HG03060 (cell line): ENCODE data around the gene OBSL1.

Source experiments
- ATAC-seq: cut with Tn5 transposase; IDR thresholded peaks from one replicate; pipeline ENCODE4 v1.9.1; 2021; ENCODE audit warnings: low read depth, moderate number of reproducible peaks; ENCODE audit not compliant: unreplicated experiment

OBSL1 gene

DNA sequence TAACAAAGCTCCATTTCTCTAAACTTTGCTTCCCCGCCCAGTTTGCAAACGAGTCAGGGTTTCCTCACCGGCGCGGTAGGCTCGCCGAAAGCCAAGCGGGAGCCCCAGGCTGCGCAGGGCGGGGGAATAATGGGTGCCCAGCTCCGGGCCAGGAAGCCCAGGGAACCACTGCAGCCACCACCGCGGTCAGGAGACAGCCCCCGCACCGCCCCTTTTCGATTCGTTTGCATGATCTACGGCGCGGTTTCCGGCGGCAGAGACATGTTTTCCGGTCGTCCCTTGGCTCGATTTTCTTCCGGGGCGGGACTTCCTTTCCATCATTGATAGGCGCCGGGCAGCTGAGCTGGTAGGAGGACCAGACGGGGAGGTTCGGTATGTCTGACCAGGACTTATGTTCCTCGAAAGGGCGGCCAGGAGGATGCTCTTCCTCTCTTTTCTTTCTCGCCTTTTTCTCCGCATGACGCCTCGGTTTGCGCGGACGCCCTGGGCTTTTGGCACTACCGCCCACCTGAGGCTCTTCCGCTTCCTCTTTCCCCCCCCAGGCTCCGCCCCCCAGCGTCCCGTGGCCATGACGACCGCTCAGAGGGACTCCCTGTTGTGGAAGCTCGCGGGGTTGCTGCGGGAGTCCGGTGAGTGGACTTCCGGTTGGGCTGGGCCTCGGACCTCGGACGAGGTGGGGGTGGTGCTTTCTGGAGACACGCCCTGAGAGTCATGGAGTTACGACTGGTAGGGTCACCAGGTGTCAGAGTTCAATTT, 26.4 kb upstream of the OBSL1 start, which contains the start of gene STK11IP:
TSS of gene STK11IP (plus strand) at position 306 of the 756 bp plus-strand sequence. CDS start at position 569, 263 bp downstream.
- peak; percentile 74 for ATAC-seq

GRCh38 chr2:219596954-219597551, 25.7 kb upstream of the OBSL1 start:
- no peak for ATAC-seq

GRCh38 chr2:219595256-219595655, 23.9 kb upstream of the OBSL1 start:
- ATAC-seq, result no peak

- ATAC-seq, result no peak
Measured at GRCh38 chr2:219593154-219593553, 21.8 kb upstream of the OBSL1 start.

DNA sequence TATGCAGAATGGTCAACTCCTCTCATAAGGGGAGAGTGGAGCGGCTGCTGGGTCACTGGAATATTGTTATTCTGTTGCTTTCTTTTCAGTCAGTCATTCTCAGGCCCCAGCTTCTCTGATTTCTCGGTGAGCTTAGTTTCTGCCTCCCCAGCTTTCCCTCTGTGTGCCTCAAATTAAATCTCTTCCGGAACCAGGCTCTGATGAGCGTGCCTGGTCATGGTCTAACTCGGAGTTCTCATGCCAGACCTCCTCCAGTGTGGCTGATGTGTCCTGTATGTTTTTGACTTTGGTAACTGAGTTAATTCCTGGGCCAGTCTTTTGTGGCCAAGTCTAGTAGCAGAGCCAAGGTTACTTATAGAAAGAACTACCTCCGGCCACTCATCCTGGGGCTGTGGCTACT, 21.4 kb upstream of the OBSL1 start:
- ATAC-seq, result no peak

DNA sequence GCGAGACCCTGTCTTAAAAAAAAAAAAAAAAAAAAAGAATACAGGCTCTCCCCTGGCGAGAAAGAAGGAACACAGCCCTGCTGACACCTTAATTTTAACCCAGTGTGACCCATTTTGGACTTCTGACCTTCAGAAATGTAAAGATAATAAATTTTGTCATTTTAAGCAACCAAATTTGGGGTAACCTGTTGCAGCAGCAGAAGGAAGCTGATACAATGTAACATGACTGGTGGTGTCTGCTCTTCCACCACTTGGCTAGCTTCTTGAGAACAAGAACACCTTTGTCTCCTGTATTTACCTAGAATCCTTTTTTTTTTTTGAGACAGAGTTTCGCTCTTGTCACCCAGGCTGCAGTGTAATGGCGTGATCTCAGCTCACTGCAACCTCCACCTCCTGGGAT, 19.8 kb upstream of the OBSL1 start:
- no peak for ATAC-seq

GRCh38 chr2:219581346-219581745, 10.0 kb upstream of the OBSL1 start:
- no peak for ATAC-seq

GRCh38 chr2:219578811-219579613, 7.7 kb upstream of the OBSL1 start:
- ATAC-seq, result no peak

DNA sequence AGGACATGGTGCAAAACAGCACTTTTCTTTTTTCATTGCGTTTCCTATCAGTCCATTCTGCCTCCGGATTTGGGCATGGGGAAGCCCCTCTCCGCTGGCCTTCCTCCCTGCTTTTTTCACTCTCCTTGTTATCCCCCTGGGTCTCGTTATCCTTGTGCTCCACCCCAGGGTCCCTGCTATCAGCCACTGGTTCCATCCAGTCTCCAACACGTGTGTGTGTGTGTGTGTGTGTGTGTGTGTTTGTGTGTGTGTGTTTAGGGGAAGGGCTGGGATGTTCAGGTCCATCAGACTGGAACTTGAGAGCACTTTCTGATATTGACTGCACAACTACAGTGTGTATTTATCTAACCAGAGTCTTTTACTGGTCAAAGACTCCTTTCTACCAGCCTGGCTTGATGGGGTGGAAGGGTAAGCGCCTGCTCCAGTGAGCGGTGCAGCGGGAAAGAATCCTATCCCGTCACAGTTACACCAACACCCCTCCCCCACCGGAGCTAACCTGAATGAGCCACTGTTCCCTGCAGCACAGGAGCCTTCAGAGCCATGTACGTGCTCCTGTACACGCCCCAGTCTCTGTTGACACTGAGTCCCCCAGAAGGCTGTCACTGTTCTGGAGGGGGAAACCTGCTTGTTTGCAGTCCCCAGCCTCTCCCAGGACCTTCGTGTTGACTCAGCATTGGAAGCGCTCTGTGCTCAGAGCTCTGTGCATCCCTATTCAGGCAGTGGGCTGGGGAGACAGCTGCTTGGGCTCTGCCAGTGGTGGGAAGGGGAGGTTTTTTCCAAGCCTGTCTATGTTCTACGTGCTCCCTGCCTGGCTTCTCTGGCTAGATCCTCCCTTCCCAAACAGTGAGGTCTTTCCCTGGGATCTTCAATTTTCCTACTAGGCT, 5.4 kb upstream of the OBSL1 start:
- ATAC-seq, result no peak

DNA sequence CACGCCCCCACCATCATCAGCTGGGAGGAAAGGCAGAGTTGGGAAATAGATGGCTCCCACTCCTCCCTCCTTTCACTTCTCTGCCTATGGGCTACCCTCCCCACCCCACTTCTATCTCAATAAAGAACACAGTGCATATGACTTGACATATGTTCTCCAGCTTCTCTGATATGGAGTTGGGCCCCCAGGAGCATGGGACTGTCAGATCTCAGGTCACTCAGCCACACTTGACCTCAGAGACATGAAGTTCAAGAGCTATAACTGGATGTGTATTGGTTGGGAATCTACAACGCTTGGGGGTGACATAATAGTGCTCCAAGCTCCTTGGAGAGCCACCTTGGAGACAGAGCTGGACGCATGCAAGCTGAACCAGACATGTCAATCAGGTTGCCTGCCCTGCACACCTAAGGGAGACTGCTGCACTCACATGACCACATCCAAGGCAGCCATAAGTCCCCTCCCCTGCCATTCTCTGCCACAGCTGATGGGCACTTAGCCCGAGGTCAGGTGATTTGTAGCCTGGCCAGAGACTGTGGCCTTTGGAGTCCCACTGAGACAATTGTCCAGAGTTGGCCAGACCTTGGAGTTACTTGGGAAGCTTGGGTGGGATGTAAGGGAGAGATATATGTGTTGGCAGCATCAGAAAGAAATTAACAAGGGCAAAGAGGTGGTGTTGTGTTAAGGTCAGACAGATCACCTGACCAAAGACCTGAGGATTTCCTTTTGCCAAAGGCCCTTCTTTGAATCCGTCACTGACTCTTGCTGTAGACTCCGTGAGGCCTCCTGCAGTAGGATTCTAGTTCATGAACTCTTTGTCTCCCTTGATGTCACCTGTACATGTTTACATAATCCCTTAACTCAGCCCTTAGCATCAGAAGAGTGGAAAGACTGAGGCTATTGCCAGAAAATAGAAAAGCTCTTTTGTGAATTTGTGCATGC, 4.5 kb upstream of the OBSL1 start:
- no peak for ATAC-seq

DNA sequence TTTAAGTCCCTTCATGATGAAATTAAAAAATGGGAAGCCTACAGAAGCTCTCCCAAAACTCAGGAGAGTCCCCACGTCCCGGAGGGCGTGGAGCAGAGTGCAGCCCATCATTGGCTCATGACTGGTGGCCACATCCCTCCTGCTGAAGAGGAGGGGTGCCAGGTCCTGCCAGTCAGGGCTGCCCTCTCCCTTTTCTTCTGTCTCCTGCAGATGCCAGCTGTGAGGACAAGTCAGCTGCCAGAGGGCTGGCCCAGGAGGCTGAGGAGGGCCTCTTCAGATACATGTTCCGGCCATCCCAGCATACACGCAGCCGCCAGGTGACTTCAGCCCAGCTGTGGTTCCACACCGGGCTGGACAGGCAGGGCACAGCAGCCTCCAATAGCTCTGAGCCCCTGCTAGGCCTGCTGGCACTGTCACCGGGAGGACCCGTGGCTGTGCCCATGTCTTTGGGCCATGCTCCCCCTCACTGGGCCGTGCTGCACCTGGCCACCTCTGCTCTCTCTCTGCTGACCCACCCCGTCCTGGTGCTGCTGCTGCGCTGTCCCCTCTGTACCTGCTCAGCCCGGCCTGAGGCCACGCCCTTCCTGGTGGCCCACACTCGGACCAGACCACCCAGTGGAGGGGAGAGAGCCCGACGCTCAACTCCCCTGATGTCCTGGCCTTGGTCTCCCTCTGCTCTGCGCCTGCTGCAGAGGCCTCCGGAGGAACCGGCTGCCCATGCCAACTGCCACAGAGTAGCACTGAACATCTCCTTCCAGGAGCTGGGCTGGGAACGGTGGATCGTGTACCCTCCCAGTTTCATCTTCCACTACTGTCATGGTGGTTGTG, 3.4 kb upstream of the OBSL1 start:
- ATAC-seq, result no peak

DNA sequence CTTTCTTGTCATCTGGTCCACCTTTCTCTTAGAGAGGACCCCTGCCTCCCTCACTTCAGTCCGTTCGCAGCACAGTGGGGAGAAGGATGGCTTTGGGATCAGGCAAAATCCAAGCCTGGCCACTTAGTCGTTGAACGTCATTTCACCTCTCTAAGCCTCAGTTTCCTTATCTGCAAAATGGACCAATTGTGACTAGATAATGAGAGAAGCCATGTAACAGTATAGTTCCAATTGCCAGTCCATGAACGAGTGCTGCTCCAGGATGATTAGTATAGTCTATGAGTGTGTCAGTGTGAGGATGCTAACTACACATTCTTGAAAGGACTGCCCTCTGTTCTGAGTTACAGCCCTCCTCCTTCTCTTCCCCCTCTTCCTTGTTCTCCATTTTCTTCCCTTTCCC, 1.8 kb upstream of the OBSL1 start:
- no peak for ATAC-seq

GRCh38 chr2:219572237-219573001, 1.1 kb upstream of the OBSL1 start, which contains the start of gene INHA:
Gene INHA (plus strand): TSS chr2:219572310. CDS start chr2:219572375, 65 bp downstream.
- no peak for ATAC-seq

DNA sequence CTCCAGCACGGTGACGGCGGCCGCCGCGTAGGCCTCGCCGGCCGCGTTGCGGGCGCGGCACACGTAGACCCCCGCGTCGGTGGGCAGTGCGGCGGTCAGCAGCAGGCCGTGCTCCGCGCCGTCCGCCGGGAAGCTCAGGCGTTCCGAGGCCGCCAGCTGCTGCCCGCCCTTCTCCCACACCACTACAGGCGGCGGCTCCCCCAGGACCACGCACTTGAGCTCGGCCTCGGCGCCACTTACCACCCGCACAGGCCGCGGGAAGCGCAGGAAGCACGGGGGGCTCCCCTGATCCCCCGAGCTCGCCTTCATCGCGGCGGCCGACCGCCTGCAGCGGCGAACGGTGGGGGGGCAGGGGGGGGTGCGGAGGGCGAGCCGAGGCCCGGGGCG, 422 bp downstream of the OBSL1 start:
- ATAC-seq, result no peak

GRCh38 chr2:219570194-219570923, 980 bp downstream of the OBSL1 start:
- no peak for ATAC-seq

GRCh38 chr2:219569635-219570034, 1.7 kb downstream of the OBSL1 start:
- no peak for ATAC-seq

DNA sequence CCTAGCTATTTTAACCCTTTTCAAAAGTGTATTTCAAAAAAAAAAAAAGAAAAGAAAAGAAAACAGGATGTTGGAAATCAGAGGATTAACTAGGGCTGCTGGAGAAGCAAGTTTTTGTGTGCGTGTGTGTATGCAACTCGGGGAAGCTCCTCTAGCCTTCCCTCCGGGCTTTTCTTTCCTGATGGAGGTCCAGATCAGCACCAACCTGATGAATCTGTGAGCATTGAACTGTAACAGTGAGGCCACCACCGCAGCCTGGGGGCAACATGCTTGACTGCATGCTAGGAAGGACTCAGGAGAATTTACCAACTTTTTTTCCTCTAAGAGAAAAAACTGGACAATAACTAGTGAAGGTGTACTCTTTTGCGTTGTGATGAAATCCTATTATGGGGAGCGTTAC, 2.3 kb downstream of the OBSL1 start:
- no peak for ATAC-seq
